ENCODE data around the gene ATP9A.
A peak's percentile ranks its signal among the peaks of the same experiment; 100 is the strongest.
"Not testable (repeated sequence)": the region's sequence is repeated elsewhere in the genome, so short reads cannot be mapped to it uniquely, and the experiment has no call there.

ATP9A gene, protein sequence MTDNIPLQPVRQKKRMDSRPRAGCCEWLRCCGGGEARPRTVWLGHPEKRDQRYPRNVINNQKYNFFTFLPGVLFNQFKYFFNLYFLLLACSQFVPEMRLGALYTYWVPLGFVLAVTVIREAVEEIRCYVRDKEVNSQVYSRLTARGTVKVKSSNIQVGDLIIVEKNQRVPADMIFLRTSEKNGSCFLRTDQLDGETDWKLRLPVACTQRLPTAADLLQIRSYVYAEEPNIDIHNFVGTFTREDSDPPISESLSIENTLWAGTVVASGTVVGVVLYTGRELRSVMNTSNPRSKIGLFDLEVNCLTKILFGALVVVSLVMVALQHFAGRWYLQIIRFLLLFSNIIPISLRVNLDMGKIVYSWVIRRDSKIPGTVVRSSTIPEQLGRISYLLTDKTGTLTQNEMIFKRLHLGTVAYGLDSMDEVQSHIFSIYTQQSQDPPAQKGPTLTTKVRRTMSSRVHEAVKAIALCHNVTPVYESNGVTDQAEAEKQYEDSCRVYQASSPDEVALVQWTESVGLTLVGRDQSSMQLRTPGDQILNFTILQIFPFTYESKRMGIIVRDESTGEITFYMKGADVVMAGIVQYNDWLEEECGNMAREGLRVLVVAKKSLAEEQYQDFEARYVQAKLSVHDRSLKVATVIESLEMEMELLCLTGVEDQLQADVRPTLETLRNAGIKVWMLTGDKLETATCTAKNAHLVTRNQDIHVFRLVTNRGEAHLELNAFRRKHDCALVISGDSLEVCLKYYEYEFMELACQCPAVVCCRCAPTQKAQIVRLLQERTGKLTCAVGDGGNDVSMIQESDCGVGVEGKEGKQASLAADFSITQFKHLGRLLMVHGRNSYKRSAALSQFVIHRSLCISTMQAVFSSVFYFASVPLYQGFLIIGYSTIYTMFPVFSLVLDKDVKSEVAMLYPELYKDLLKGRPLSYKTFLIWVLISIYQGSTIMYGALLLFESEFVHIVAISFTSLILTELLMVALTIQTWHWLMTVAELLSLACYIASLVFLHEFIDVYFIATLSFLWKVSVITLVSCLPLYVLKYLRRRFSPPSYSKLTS

GRCh38 chr20:51767867-51768758 lies at the start of gene ATP9A:
Gene ATP9A (minus strand): TSS chr20:51768390. CDS start chr20:51768369, 21 bp downstream.
- Histone ChIP-seq H4K20me1 (ENCODE audit: insufficient read depth) (no peaks in the 10 kb centered on the region), H3K27me3 (ENCODE audit: insufficient read depth, low read depth) (no peaks in the 10 kb centered on the region), H3K36me3 (ENCODE audit: insufficient read depth) (no peaks in the 10 kb centered on the region), H3K9ac (no peak within 1 kb of the TSS; the same call in 1 of the 2 replicates), H3K4me2 (peak within 1 kb of the TSS; percentile 38; the same call in 1 of the 2 replicates), H3K27ac (no peak within 1 kb of the TSS), H3K79me2 (ENCODE audit: insufficient read depth, low read depth) (no peaks in the 10 kb centered on the region), H2AFZ (ENCODE audit: low read depth) (peak within 1 kb of the TSS; percentile 66), H3K4me1 (ENCODE audit: low read depth, poor library complexity, severe bottlenecking) (no peaks in the 10 kb centered on the region), H3K4me3 (IDR thresholded peaks at IDR 0.05; ENCODE audit: insufficient read depth, low read depth, low read length) (no peak within 1 kb of the TSS)
- no peak for TF ChIP-seq CTCF (conservative IDR thresholded peaks at IDR 0.05; ENCODE audit: low read depth, low read length)

GRCh38 chr20:51816856-51817255 lies 48.7 kb upstream of the ATP9A start:
- not testable (repeated sequence) for H4K20me1 ChIP-seq (ENCODE audit: insufficient read depth); H3K27ac ChIP-seq; H3K4me2 ChIP-seq; H2AFZ ChIP-seq (ENCODE audit: low read depth); H3K36me3 ChIP-seq (ENCODE audit: insufficient read depth); H3K4me1 ChIP-seq (ENCODE audit: low read depth, poor library complexity, severe bottlenecking); H3K4me3 ChIP-seq (IDR thresholded peaks at IDR 0.05; ENCODE audit: insufficient read depth, low read depth, low read length); H3K9ac ChIP-seq; H3K27me3 ChIP-seq (ENCODE audit: insufficient read depth, low read depth); H3K79me2 ChIP-seq (ENCODE audit: insufficient read depth, low read depth)

DNA sequence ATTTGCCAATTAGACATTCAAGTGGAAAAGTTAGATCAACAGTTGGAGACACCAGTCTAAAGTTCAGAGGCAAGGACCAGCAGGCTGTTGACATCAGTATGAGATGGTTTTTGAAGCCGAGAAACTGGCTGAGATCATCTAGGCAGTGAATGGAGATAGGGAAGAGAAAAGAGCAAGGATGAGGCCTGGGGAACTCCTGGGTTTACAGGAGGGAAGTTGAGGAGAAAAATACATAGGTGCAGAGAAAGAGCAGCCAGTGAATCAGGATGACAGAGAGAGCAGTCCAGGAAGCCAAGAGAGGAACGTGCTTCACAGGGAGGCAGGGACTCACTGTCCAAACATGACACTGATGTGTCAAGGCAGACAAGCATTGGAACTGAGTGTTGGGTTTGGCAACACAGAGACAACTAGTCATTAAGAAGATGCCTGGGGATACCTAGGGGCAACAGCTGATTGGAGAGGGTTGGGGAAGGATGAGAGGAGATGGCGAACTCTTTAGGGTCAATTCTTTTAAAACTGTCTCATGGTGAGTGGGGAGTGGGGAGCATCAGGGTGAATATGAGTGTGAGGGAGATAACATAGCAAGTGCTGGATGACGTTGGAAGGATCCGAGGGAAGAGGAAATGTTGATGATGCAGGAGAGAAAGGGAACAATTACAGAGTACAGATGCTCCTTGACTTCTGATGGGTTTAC lies 47.3 kb upstream of the ATP9A start:
- Histone ChIP-seq H3K4me2 (no peak overlapping the region), H3K9ac (no peak overlapping the region), H3K4me1 (ENCODE audit: low read depth, poor library complexity, severe bottlenecking) (no peaks in the 10 kb centered on the region), H3K4me3 (IDR thresholded peaks at IDR 0.05; ENCODE audit: insufficient read depth, low read depth, low read length) (no peak overlapping the region), H3K36me3 (ENCODE audit: insufficient read depth) (no peaks in the 10 kb centered on the region), H3K79me2 (ENCODE audit: insufficient read depth, low read depth) (no peaks in the 10 kb centered on the region), H2AFZ (ENCODE audit: low read depth) (no peak overlapping the region), H4K20me1 (ENCODE audit: insufficient read depth) (no peaks in the 10 kb centered on the region), H3K27me3 (ENCODE audit: insufficient read depth, low read depth) (no peaks in the 10 kb centered on the region), H3K27ac (no peak overlapping the region)
- TF ChIP-seq CTCF (conservative IDR thresholded peaks at IDR 0.05; ENCODE audit: low read depth, low read length), result no peak

DNA sequence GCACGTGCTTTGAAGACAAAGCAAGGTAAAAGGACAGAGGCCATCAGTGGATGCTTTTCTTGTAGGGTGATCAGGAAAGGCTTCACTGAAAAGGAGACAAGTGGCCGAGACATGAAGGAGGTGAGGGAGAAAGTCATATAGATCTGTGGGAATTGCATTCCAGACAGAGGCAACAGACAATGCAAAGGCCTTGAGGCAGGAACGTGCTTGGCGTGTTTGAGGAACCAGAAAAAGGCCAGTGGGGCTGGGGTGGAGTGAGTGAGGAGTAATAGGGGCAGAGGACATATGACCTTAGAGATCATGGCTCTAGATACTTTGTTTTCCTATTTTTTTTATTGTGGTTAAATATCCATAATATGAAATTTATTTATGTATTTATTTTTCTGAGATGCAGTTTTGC lies 44.7 kb upstream of the ATP9A start:
- Histone ChIP-seq H3K9ac (no peak overlapping the region), H3K36me3 (ENCODE audit: insufficient read depth) (no peaks in the 10 kb centered on the region), H3K4me1 (ENCODE audit: low read depth, poor library complexity, severe bottlenecking) (no peaks in the 10 kb centered on the region), H4K20me1 (ENCODE audit: insufficient read depth) (no peaks in the 10 kb centered on the region), H2AFZ (ENCODE audit: low read depth) (no peak overlapping the region), H3K4me2 (no peak overlapping the region), H3K79me2 (ENCODE audit: insufficient read depth, low read depth) (no peaks in the 10 kb centered on the region), H3K4me3 (IDR thresholded peaks at IDR 0.05; ENCODE audit: insufficient read depth, low read depth, low read length) (no peak overlapping the region), H3K27me3 (ENCODE audit: insufficient read depth, low read depth) (no peaks in the 10 kb centered on the region), H3K27ac (no peak overlapping the region)
- no peak for TF ChIP-seq CTCF (conservative IDR thresholded peaks at IDR 0.05; ENCODE audit: low read depth, low read length)

Measured in KMS-11 (cell line).